IMR-90 (cell line): ENCODE data around the gene PPP1R1A. TPM values are rescaled to one million over a fixed set of nuclear protein-coding genes. Genes with fewer than 3 reads are reported as not detected.

Source experiments
- ATAC-seq: fragments of 200-7000 bp; cut with Tn5 transposase; 2 replicates; pipeline ENCODE4 v1.9.1; 2020; ENCODE audit warnings: low read depth, mild to moderate bottlenecking, moderate library complexity
- BruUV-seq: library from RNA; stranded (reverse); fragments of 400-500 nt; replicated peaks from 2 replicates; lab custom pipeline; 2021; lab: Mats Ljungman, UMichigan
- CTCF ChIA-PET: fragments of 300-600 bp; formaldehyde crosslinking; extraction: SDS; loops from one replicate; lab custom pipeline; 2021; ENCODE audit warnings: antibody characterized with exemption; lab: Yijun Ruan, JAX
- POLR2A ChIA-PET: fragments of 300-600 bp; sonication (Branson Sonifier 250); formaldehyde crosslinking; loops from one replicate; lab custom pipeline; 2022; ENCODE audit warnings: antibody characterized with exemption; ENCODE audit not compliant: unreplicated experiment; lab: Charles Lee
- DNase-seq: peaks from one replicate; pipeline ENCODE4 v3.0.0; 2013
- H2AFZ ChIP-seq: replicated peaks from 2 replicates; pipeline ENCODE3; 2013; ENCODE audit warnings: low read length, mild to moderate bottlenecking; ENCODE audit not compliant: poor library complexity
- H2AK5ac ChIP-seq: 2 replicates; pipeline ENCODE4 v1.6.1; 2013; ENCODE audit warnings: low read depth, low read length, inconsistent platforms
- H2AK9ac ChIP-seq: replicated peaks from 2 replicates; pipeline ENCODE3; 2013; ENCODE audit warnings: mild to moderate bottlenecking, low read depth, low read length, moderate library complexity; ENCODE audit not compliant: poor library complexity
- H2BK120ac ChIP-seq: 2 replicates; pipeline ENCODE4 v1.6.1; 2013; ENCODE audit warnings: low read depth, low read length, inconsistent platforms
- H2BK15ac ChIP-seq: 3 replicates; pipeline ENCODE4 v1.6.1; 2013; ENCODE audit warnings: low read depth, low read length, inconsistent platforms
- H2BK20ac ChIP-seq: 2 replicates; pipeline ENCODE4 v1.6.1; 2013; ENCODE audit warnings: low read depth, mild to moderate bottlenecking, inconsistent platforms, low read length, moderate library complexity
- H2BK5ac ChIP-seq: 2 replicates; pipeline ENCODE4 v1.6.1; 2013; ENCODE audit warnings: mild to moderate bottlenecking, low read depth, low read length, inconsistent platforms; ENCODE audit not compliant: poor library complexity, severe bottlenecking
- H3K14ac ChIP-seq: replicated peaks from 2 replicates; pipeline ENCODE4 v1.6.1; 2013; ENCODE audit warnings: low read depth, low read length, inconsistent platforms
- H3K18ac ChIP-seq: 2 replicates; pipeline ENCODE4 v1.6.1; 2013; ENCODE audit warnings: low read depth, low read length, control low read depth
- H3K23ac ChIP-seq: 2 replicates; pipeline ENCODE4 v1.6.1; 2013; ENCODE audit warnings: low read depth, low read length, inconsistent platforms
- H3K27ac ChIP-seq: 2 replicates; pipeline ENCODE4 v1.5.1; 2013; ENCODE audit warnings: mild to moderate bottlenecking, control low read depth, low read length; ENCODE audit not compliant: insufficient read depth
- H3K27me3 ChIP-seq: 2 replicates; pipeline ENCODE4 v1.6.1; 2013; ENCODE audit warnings: low read length; ENCODE audit not compliant: control insufficient read depth, insufficient read depth
- H3K36me3 ChIP-seq: 2 replicates; pipeline ENCODE4 v1.6.1; 2013; ENCODE audit warnings: low read length, mixed read lengths; ENCODE audit not compliant: control insufficient read depth, insufficient read depth
- H3K4ac ChIP-seq: 2 replicates; pipeline ENCODE4 v1.6.1; 2013; ENCODE audit warnings: low read depth, low read length, inconsistent platforms
- H3K4me1 ChIP-seq: 2 replicates; pipeline ENCODE4 v1.6.1; 2013; ENCODE audit warnings: low read length, mixed read lengths; ENCODE audit not compliant: control insufficient read depth, insufficient read depth
- H3K4me2 ChIP-seq: 2 replicates; pipeline ENCODE4 v1.6.1; 2013; ENCODE audit warnings: low read depth, mild to moderate bottlenecking, control low read depth, low read length, moderate library complexity
- H3K4me3 ChIP-seq: 2 replicates; pipeline ENCODE4 v1.5.1; 2013; ENCODE audit warnings: low read depth, mild to moderate bottlenecking, control low read depth, low read length, moderate library complexity; ENCODE audit not compliant: insufficient read depth
- H3K56ac ChIP-seq: 2 replicates; pipeline ENCODE4 v1.6.1; 2013; ENCODE audit warnings: low read length, inconsistent platforms; ENCODE audit not compliant: insufficient read depth; ENCODE audit errors: extremely low read depth
- H3K79me1 ChIP-seq, 2 experiments: 2 replicates each; pipeline ENCODE4 v1.6.1; 2013; ENCODE audit warnings: low read length in 2 of 2, inconsistent platforms in 1 of 2, low read depth in 1 of 2
- H3K9ac ChIP-seq: 2 replicates; pipeline ENCODE4 v1.6.1; 2013; ENCODE audit warnings: low read depth, low read length, control low read depth
- H3K9me1 ChIP-seq: 2 replicates; pipeline ENCODE4 v1.6.1; 2013; ENCODE audit warnings: low read length, inconsistent platforms; ENCODE audit not compliant: insufficient read depth
- H3K9me3 ChIP-seq: 2 replicates; pipeline ENCODE4 v1.6.1; 2013; ENCODE audit warnings: low read length; ENCODE audit not compliant: control insufficient read depth, insufficient read depth
- H4K20me1 ChIP-seq: 2 replicates; pipeline ENCODE4 v1.6.1; 2013; ENCODE audit warnings: low read length, inconsistent platforms; ENCODE audit not compliant: insufficient read depth
- H4K5ac ChIP-seq: 2 replicates; pipeline ENCODE4 v1.6.1; 2013; ENCODE audit warnings: mild to moderate bottlenecking, low read depth, low read length, control low read depth
- H4K8ac ChIP-seq, 2 experiments: 2 replicates each; pipeline ENCODE4 v1.6.1; 2013; ENCODE audit warnings: low read depth in 2 of 2, low read length in 2 of 2, control low read depth in 1 of 2, inconsistent platforms in 1 of 2
- H4K91ac ChIP-seq: 2 replicates; pipeline ENCODE4 v1.6.1; 2013; ENCODE audit warnings: low read depth, low read length, inconsistent platforms; ENCODE audit not compliant: insufficient read depth
- CHD1 ChIP-seq: IDR thresholded peaks from 2 replicates; pipeline ENCODE4 v1.6.1; 2012; ENCODE audit warnings: low read depth, low read length, improper control_type of control experiment
- FOS ChIP-seq: fragments of 150-350 bp; IDR thresholded peaks from 2 replicates; pipeline ENCODE4 v1.6.1; 2016; ENCODE audit warnings: low read depth, low read length
- MXI1 ChIP-seq: IDR thresholded peaks from 2 replicates; pipeline ENCODE4 v1.6.1; 2012; ENCODE audit warnings: low read depth, mild to moderate bottlenecking, low read length, moderate library complexity, borderline replicate concordance
- POLR2A ChIP-seq: IDR thresholded peaks from 2 replicates; pipeline ENCODE4 v1.6.1; 2012; ENCODE audit warnings: mild to moderate bottlenecking, low read depth, low read length
- RCOR1 ChIP-seq: IDR thresholded peaks from 2 replicates; pipeline ENCODE4 v1.6.1; 2012; ENCODE audit warnings: mild to moderate bottlenecking, low read length, improper control_type of control experiment; ENCODE audit not compliant: insufficient replicate concordance
- USF2 ChIP-seq: fragments of 150-350 bp; IDR thresholded peaks from 2 replicates; pipeline ENCODE4 v1.6.1; 2017; ENCODE audit warnings: mild to moderate bottlenecking, antibody characterized with exemption, low read length, low read depth
- WGBS, 2 experiments: methylation state at CpG; one replicate each; pipeline versions ENCODE4 v1.1.5 to v1.1.7; 2013; ENCODE audit warnings: missing lambda C conversion rate in 2 of 2; ENCODE audit not compliant: insufficient read length in 1 of 2; ENCODE audit errors: extremely low coverage in 2 of 2; 5-methylcytosine and 5-hydroxymethylcytosine counted together
- dilution Hi-C: fragments of 300-500 bp; cut with HindIII; formaldehyde crosslinking; loops from one replicate; pipeline ENCODE4 v1.14.3; 2018; ENCODE audit warnings: low sequenced_read_pairs; ENCODE audit not compliant: unreplicated experiment
- in situ Hi-C: fragments of 300-500 bp; cut with MboI; formaldehyde crosslinking; loops from 3 replicates; pipeline ENCODE4 v1.14.3; 2019; ENCODE audit warnings: low sequenced_read_pairs, inconsistent platforms, mixed read lengths
- intact Hi-C: fragments of 100-400 bp; cut with micrococcal nuclease; formaldehyde crosslinking; loops from 2 replicates; pipeline ENCODE4 v1.10.0; 2022
- polyA plus RNA-seq, 3 experiments: library from polyadenylated mRNA; depleted of rRNA; stranded (reverse); fragments of >200 nt; gene quantifications; 2 replicates each; pipeline ENCODE4 v1.2.3, GENCODE V29; 2012; ENCODE audit warnings: low replicate concordance in 1 of 3
- total RNA-seq: library from RNA; depleted of rRNA; stranded (reverse); fragments of >200 nt; gene quantifications from 2 replicates; pipeline ENCODE4 v1.2.3, GENCODE V29; 2012

Gene PPP1R1A
- total and polyA plus RNA-seq, 2 of the 4 experiments (the other 2 are of a cell fraction): not detected

- ATAC-seq (no peak), DNase-seq (no peak)
- H2BK20ac ChIP-seq: no peak overlapping the region
- no peaks in the 10 kb centered on the region for H3K36me3 ChIP-seq
- H2BK5ac ChIP-seq: no peak overlapping the region
- H2AK5ac ChIP-seq: no peak overlapping the region
- no peak overlapping the region for H4K5ac ChIP-seq
- no peak overlapping the region for H4K8ac ChIP-seq
- TF ChIP-seq USF2 (no peak), POLR2A (no peak), MXI1 (no peak), CHD1 (no peak), RCOR1 (no peak), FOS (no peak)
- no peaks in the 10 kb centered on the region for H3K79me1 ChIP-seq
- ChIA-PET CTCF (no interaction called here), POLR2A (no interaction called here)
- no peaks in the 10 kb centered on the region for H3K9me3 ChIP-seq
- H3K18ac ChIP-seq: no peak overlapping the region
- no peak overlapping the region for H3K27ac ChIP-seq
- no peak overlapping the region for H2AK9ac ChIP-seq
- H4K91ac ChIP-seq: no peak overlapping the region
- no peak overlapping the region for H2BK120ac ChIP-seq
- H3K9ac ChIP-seq: no peak overlapping the region
- intact Hi-C loops: no loop called here
- no peak overlapping the region for H3K4ac ChIP-seq
- H3K56ac ChIP-seq: no peak overlapping the region
- no TSS peak for BruUV-seq
- H3K27me3 ChIP-seq: no peaks in the 10 kb centered on the region
- dilution Hi-C loops: no loop called here
- H2AFZ ChIP-seq: no peak overlapping the region
- no peak overlapping the region for H3K23ac ChIP-seq
- no peaks in the 10 kb centered on the region for H3K9me1 ChIP-seq
- no peak overlapping the region for H3K4me3 ChIP-seq
- no peak overlapping the region for H3K4me2 ChIP-seq
- no peak overlapping the region for H3K14ac ChIP-seq
- H3K4me1 ChIP-seq: no peaks in the 10 kb centered on the region
- no peaks in the 10 kb centered on the region for H4K20me1 ChIP-seq
- in situ Hi-C loops: no loop called here
- no peak overlapping the region for H2BK15ac ChIP-seq
- 80% methylated on average over 1 of the region's 3 CpGs; no CpG with 5 or more reads in 1 of the 2 experiments for WGBS, 2 experiments
Measured at GRCh38 chr12:54628186-54628846, 39.9 kb upstream of the PPP1R1A start.
